ENCODE data around the gene METTL6. TPM values are rescaled to one million over a fixed set of nuclear protein-coding genes. Genes with fewer than 3 reads are reported as not detected.

Gene METTL6
- total RNA-seq, 4 donors from 2014 or later, result 6.8 to 22.0 (median 7.8) TPM

- DNase-seq (no peak), ATAC-seq (no peak)
- Histone ChIP-seq H3K4me3 (no peak overlapping the region), H3K27me3 (no peaks in the 10 kb centered on the region), H3K9me3 (no peaks in the 10 kb centered on the region), H3K4me1 (no peaks in the 10 kb centered on the region), H3K27ac (no peak overlapping the region), H3K36me3 (no peaks in the 10 kb centered on the region)
- intact Hi-C loops (cut with DNase I; ENCODE audit: low total_unique reads), result no loop called here
- in situ Hi-C loops (cut with MboI; ENCODE audit: low sequenced_read_pairs in 4 of 4), result no loop called here
- TF ChIP-seq CTCF (IDR thresholded peaks at IDR 0.05 in 4 of 5, conservative IDR thresholded peaks at IDR 0.05 in 1 of 5) (no peak), POLR2A (IDR thresholded peaks at IDR 0.05) (no peak)
Observed at GRCh38 chr3:15361494-15362214, 65.7 kb downstream of the METTL6 start.

- no peak for DNase-seq
- in situ Hi-C loops (cut with MboI; ENCODE audit: low sequenced_read_pairs in 4 of 4), result no loop called here
- Histone ChIP-seq H3K9me3 (no peaks in the 10 kb centered on the region), H3K27ac (no peak overlapping the region), H3K27me3 (no peaks in the 10 kb centered on the region), H3K4me3 (no peak overlapping the region), H3K4me1 (no peaks in the 10 kb centered on the region), H3K36me3 (no peaks in the 10 kb centered on the region)
- ATAC-seq, result no peak
- TF ChIP-seq POLR2A (IDR thresholded peaks at IDR 0.05), result no peak
- no peak for TF ChIP-seq CTCF (IDR thresholded peaks at IDR 0.05 in 4 of 5, conservative IDR thresholded peaks at IDR 0.05 in 1 of 5)
- intact Hi-C loops (cut with DNase I; ENCODE audit: low total_unique reads), result no loop called here
Observed at GRCh38 chr3:15360788-15361493, 66.4 kb downstream of the METTL6 start.

Other genes starting within 250 kb of the METTL6 start
- 100 to 1,000 TPM in 1 of 4 donors, 10 to 100 TPM in 3; 33.8 to 153 (median 69.7) TPM for gene CAPN7, start 221.3 kb downstream of the METTL6 start, total RNA-seq
- 100 to 1,000 TPM in 2 of 4 donors, 10 to 100 TPM in 2; 31.5 to 111 (median 75.5) TPM for gene SH3BP5, start 95.0 kb downstream of the METTL6 start, total RNA-seq
- 10 to 100 TPM in 2 of 4 donors, 1 to 10 TPM in 2; 9.4 to 17.3 (median 10.5) TPM for gene EAF1, start 54 bp upstream of the METTL6 start, total RNA-seq
- 1 to 10 TPM; 2.8 to 4.7 (median 3.0) TPM for gene COLQ, start 94.2 kb upstream of the METTL6 start, total RNA-seq
- 10 to 100 TPM; 23.5 to 27.1 (median 24.5) TPM for gene HACL1, start 174.0 kb upstream of the METTL6 start, total RNA-seq
- 10 to 100 TPM; 15.1 to 39.7 (median 26.0) TPM for gene BTD, start 174.2 kb upstream of the METTL6 start, total RNA-seq